Skeletal muscle satellite cell (primary cell): Measurements from ENCODE around the gene BCAS3.
"Not testable (repeated sequence)": the region's sequence is repeated elsewhere in the genome, so short reads cannot be mapped to it uniquely, and the experiment has no call there.

Source experiments
- H3K27me3 ChIP-seq: 2 replicates; pipeline ENCODE4 v1.7.0; 2013; ENCODE audit warnings: low read length; ENCODE audit not compliant: control insufficient read depth, insufficient read depth
- H3K36me3 ChIP-seq: 2 replicates; pipeline ENCODE4 v1.7.0; 2013; ENCODE audit warnings: mild to moderate bottlenecking, control low read depth, low read length; ENCODE audit not compliant: insufficient read depth
- H3K4me1 ChIP-seq: 2 replicates; pipeline ENCODE4 v1.7.0; 2013; ENCODE audit warnings: low read length; ENCODE audit not compliant: control insufficient read depth, insufficient read depth
- H3K4me2 ChIP-seq: 2 replicates; pipeline ENCODE4 v1.7.0; 2013; ENCODE audit warnings: mild to moderate bottlenecking, low read length
- H3K4me3 ChIP-seq: 2 replicates; pipeline ENCODE4 v1.7.0; 2013; ENCODE audit warnings: low read length
- H3K9ac ChIP-seq: 2 replicates; pipeline ENCODE4 v1.7.0; 2013; ENCODE audit warnings: mild to moderate bottlenecking, low read depth, low read length, moderate library complexity
- H3K9me3 ChIP-seq: replicated peaks from 2 replicates; pipeline ENCODE4 v1.7.0; 2013; ENCODE audit warnings: mild to moderate bottlenecking, control low read depth, low read length

BCAS3 gene

GRCh38 chr17:61351745-61352407, 674.2 kb downstream of the BCAS3 start:
- H3K4me3 ChIP-seq: no peak overlapping the region

GRCh38 chr17:61352408-61352770, 674.7 kb downstream of the BCAS3 start:
- H3K27me3 ChIP-seq: no peaks in the 10 kb centered on the region
- no peak overlapping the region for H3K4me2 ChIP-seq
- no peaks in the 10 kb centered on the region for H3K9me3 ChIP-seq
- H3K9ac ChIP-seq: peak overlapping the region; percentile 2
- H3K36me3 ChIP-seq: no peaks in the 10 kb centered on the region
- H3K4me3 ChIP-seq: no peak overlapping the region
- H3K4me1 ChIP-seq: peaks cover 36% of the 10 kb centered on the region

More at GRCh38 chr17:61351745-61352407, 674.2 kb downstream of the BCAS3 start:
- H3K36me3 ChIP-seq: no peaks in the 10 kb centered on the region
- H3K4me1 ChIP-seq: peaks cover 34% of the 10 kb centered on the region
- no peak overlapping the region for H3K9ac ChIP-seq
- H3K9me3 ChIP-seq: no peaks in the 10 kb centered on the region
- H3K27me3 ChIP-seq: no peaks in the 10 kb centered on the region
- H3K4me2 ChIP-seq: no peak overlapping the region

- H3K9ac ChIP-seq: peak overlapping the region; percentile 2
Observed at GRCh38 chr17:61352781-61353491, 675.3 kb downstream of the BCAS3 start.

GRCh38 chr17:61353615-61354014, 676.0 kb downstream of the BCAS3 start:
- H3K9me3 ChIP-seq: no peaks in the 10 kb centered on the region
- no peak overlapping the region for H3K9ac ChIP-seq

More at GRCh38 chr17:61352781-61353491, 675.3 kb downstream of the BCAS3 start:
- Histone ChIP-seq H3K4me1 (peaks cover 36% of the 10 kb centered on the region), H3K4me3 (no peak overlapping the region), H3K4me2 (no peak overlapping the region), H3K9me3 (no peaks in the 10 kb centered on the region), H3K27me3 (no peaks in the 10 kb centered on the region), H3K36me3 (no peaks in the 10 kb centered on the region)

GRCh38 chr17:61354895-61355874, 677.5 kb downstream of the BCAS3 start:
- no peak overlapping the region for H3K9ac ChIP-seq
- no peaks in the 10 kb centered on the region for H3K27me3 ChIP-seq
- no peak overlapping the region for H3K4me3 ChIP-seq
- H3K36me3 ChIP-seq: no peaks in the 10 kb centered on the region
- peaks cover 38% of the 10 kb centered on the region for H3K4me1 ChIP-seq
- no peaks in the 10 kb centered on the region for H3K9me3 ChIP-seq
- no peak overlapping the region for H3K4me2 ChIP-seq

More at GRCh38 chr17:61353615-61354014, 676.0 kb downstream of the BCAS3 start:
- H3K27me3 ChIP-seq: no peaks in the 10 kb centered on the region
- H3K4me1 ChIP-seq: peaks cover 36% of the 10 kb centered on the region
- no peaks in the 10 kb centered on the region for H3K36me3 ChIP-seq
- no peak overlapping the region for H3K4me3 ChIP-seq
- no peak overlapping the region for H3K4me2 ChIP-seq

- not testable (repeated sequence) for H3K4me3 ChIP-seq, H3K4me2 ChIP-seq, H3K9ac ChIP-seq, H3K36me3 ChIP-seq, H3K9me3 ChIP-seq, H3K27me3 ChIP-seq
- H3K4me1 ChIP-seq: peaks cover 47% of the 10 kb centered on the region
Observed at GRCh38 chr17:61357061-61357460, 679.4 kb downstream of the BCAS3 start.

GRCh38 chr17:61359513-61359912, 681.9 kb downstream of the BCAS3 start:
- H3K4me2 ChIP-seq, H3K9me3 ChIP-seq, H3K27me3 ChIP-seq, H3K4me3 ChIP-seq, H3K36me3 ChIP-seq, H3K9ac ChIP-seq: not testable (repeated sequence)
- peaks cover 28% of the 10 kb centered on the region for H3K4me1 ChIP-seq

GRCh38 chr17:61360318-61360943, 682.8 kb downstream of the BCAS3 start:
- no peak overlapping the region for H3K4me3 ChIP-seq
- peak overlapping the region; percentile 45 for H3K4me2 ChIP-seq
- H3K4me1 ChIP-seq: peaks cover 28% of the 10 kb centered on the region
- H3K27me3 ChIP-seq: no peaks in the 10 kb centered on the region
- peak overlapping the region; percentile 4 for H3K9ac ChIP-seq
- H3K9me3 ChIP-seq: no peaks in the 10 kb centered on the region
- no peaks in the 10 kb centered on the region for H3K36me3 ChIP-seq

- H3K4me1 ChIP-seq: peaks cover 28% of the 10 kb centered on the region
- H3K4me2 ChIP-seq: peak overlapping the region; percentile 45
- H3K4me3 ChIP-seq: no peak overlapping the region
- no peaks in the 10 kb centered on the region for H3K9me3 ChIP-seq
- no peaks in the 10 kb centered on the region for H3K27me3 ChIP-seq
- no peaks in the 10 kb centered on the region for H3K36me3 ChIP-seq
- peak overlapping the region; percentile 4 for H3K9ac ChIP-seq
Observed at GRCh38 chr17:61361084-61361483, 683.4 kb downstream of the BCAS3 start.

- Histone ChIP-seq H3K9me3 (no peaks in the 10 kb centered on the region), H3K4me2 (no peak overlapping the region), H3K9ac (no peak overlapping the region), H3K36me3 (no peaks in the 10 kb centered on the region), H3K4me3 (no peak overlapping the region), H3K27me3 (no peaks in the 10 kb centered on the region), H3K4me1 (peaks cover 19% of the 10 kb centered on the region)
Observed at GRCh38 chr17:61362396-61362795, 684.7 kb downstream of the BCAS3 start.
